Measurements from ENCODE around the gene LDAF1. TPM values are rescaled to one million over a fixed set of nuclear protein-coding genes. Genes with fewer than 3 reads are reported as not detected.

LDAF1 gene
- total RNA-seq, 1 donor from 2014 or later, result 22.8 TPM

- H3K4me1 Mint-ChIP-seq (ENCODE audit: unreplicated experiment), result peaks cover 8% of the 10 kb centered on the region
- H3K27ac Mint-ChIP-seq, result no peak overlapping the region
- H3K4me3 Mint-ChIP-seq, result no peak overlapping the region
- H3K36me3 Mint-ChIP-seq, result no peaks in the 10 kb centered on the region
- H3K9me3 Mint-ChIP-seq, result no peaks in the 10 kb centered on the region
- peaks cover 5% of the 10 kb centered on the region for H3K27me3 Mint-ChIP-seq
- TF ChIP-seq CTCF (conservative IDR thresholded peaks at IDR 0.05), result no peak
- DNase-seq (ENCODE audit: extremely low spot score, unreplicated experiment), result no peak
Measured at GRCh38 chr16:21199607-21200218, 41.2 kb downstream of the LDAF1 start.

- TF ChIP-seq CTCF (conservative IDR thresholded peaks at IDR 0.05), result no peak
- H3K27me3 Mint-ChIP-seq, result peaks cover 7% of the 10 kb centered on the region
- H3K4me3 Mint-ChIP-seq, result no peak overlapping the region
- no peaks in the 10 kb centered on the region for H3K36me3 Mint-ChIP-seq
- peaks cover 8% of the 10 kb centered on the region for H3K4me1 Mint-ChIP-seq (ENCODE audit: unreplicated experiment)
- no peaks in the 10 kb centered on the region for H3K9me3 Mint-ChIP-seq
- H3K27ac Mint-ChIP-seq, result no peak overlapping the region
- DNase-seq (ENCODE audit: extremely low spot score, unreplicated experiment), result no peak
Measured at GRCh38 chr16:21203155-21203797, 44.8 kb downstream of the LDAF1 start.

GRCh38 chr16:21205303-21205702, 46.8 kb downstream of the LDAF1 start:
- no peak for DNase-seq (ENCODE audit: extremely low spot score, unreplicated experiment)
- no peaks in the 10 kb centered on the region for H3K9me3 Mint-ChIP-seq
- peaks cover 7% of the 10 kb centered on the region for H3K27me3 Mint-ChIP-seq
- TF ChIP-seq CTCF (conservative IDR thresholded peaks at IDR 0.05), result no peak
- peaks cover 8% of the 10 kb centered on the region for H3K4me1 Mint-ChIP-seq (ENCODE audit: unreplicated experiment)
- H3K27ac Mint-ChIP-seq, result no peak overlapping the region
- no peak overlapping the region for H3K4me3 Mint-ChIP-seq
- H3K36me3 Mint-ChIP-seq, result no peaks in the 10 kb centered on the region

- DNase-seq (ENCODE audit: extremely low spot score, unreplicated experiment), result no peak
- Mint-ChIP-seq H3K27ac (no peak overlapping the region), H3K4me1 (ENCODE audit: unreplicated experiment) (peaks cover 8% of the 10 kb centered on the region)
Measured at GRCh38 chr16:21206550-21206949, 48.1 kb downstream of the LDAF1 start.

GRCh38 chr16:21208446-21209230, 50.2 kb downstream of the LDAF1 start:
- H3K9me3 Mint-ChIP-seq, result no peaks in the 10 kb centered on the region

More at GRCh38 chr16:21206550-21206949, 48.1 kb downstream of the LDAF1 start:
- H3K27me3 Mint-ChIP-seq, result peaks cover 4% of the 10 kb centered on the region
- no peaks in the 10 kb centered on the region for H3K9me3 Mint-ChIP-seq
- H3K36me3 Mint-ChIP-seq, result no peaks in the 10 kb centered on the region
- no peak for TF ChIP-seq CTCF (conservative IDR thresholded peaks at IDR 0.05)
- H3K4me3 Mint-ChIP-seq, result no peak overlapping the region

More at GRCh38 chr16:21208446-21209230, 50.2 kb downstream of the LDAF1 start:
- Mint-ChIP-seq H3K27me3 (peaks cover 4% of the 10 kb centered on the region), H3K4me1 (ENCODE audit: unreplicated experiment) (no peaks in the 10 kb centered on the region), H3K27ac (no peak overlapping the region), H3K36me3 (no peaks in the 10 kb centered on the region), H3K4me3 (no peak overlapping the region)
- TF ChIP-seq CTCF (conservative IDR thresholded peaks at IDR 0.05), result no peak
- DNase-seq (ENCODE audit: extremely low spot score, unreplicated experiment), result no peak

Measured in type B pancreatic cell (in vitro differentiated cells).